Upper lobe of left lung (tissue), 6 donors: Measurements from ENCODE around the gene CSTPP1. TPM values are rescaled to one million over a fixed set of nuclear protein-coding genes. Genes with fewer than 3 reads are reported as not detected.
"Not testable (repeated sequence)": the region's sequence is repeated elsewhere in the genome, so short reads cannot be mapped to it uniquely, and the experiment has no call there.

Experiments
- ATAC-seq, 2 donors: fragments of 200-7000 bp; cut with Tn5 transposase; one replicate each; pipeline ENCODE4 v1.9.1; 2022; ENCODE audit warnings: mild to moderate bottlenecking in 2 of 2, moderate library complexity in 2 of 2; ENCODE audit not compliant: low FRiP score in 2 of 2
- DNase-seq, 2 donors: peaks; one replicate each; pipeline ENCODE4 v3.0.0-alpha.2; 2019 to 2020
- H3K27ac ChIP-seq, 4 donors: fragments of 200-600 bp; sonication (generic); one replicate each; pipeline ENCODE4 v1.5.1; 2016 to 2019
- H3K27me3 ChIP-seq, 4 donors: fragments of 200-600 bp; sonication (generic); one replicate each; pipeline ENCODE4 v1.5.1; 2017 to 2019
- H3K36me3 ChIP-seq, 4 donors: fragments of 200-600 bp; sonication (generic); one replicate each; pipeline ENCODE4 v1.5.1; 2016 to 2019
- H3K4me1 ChIP-seq, 4 donors: fragments of 200-600 bp; sonication (generic); one replicate each; pipeline ENCODE4 v1.5.1; 2018 to 2019
- H3K4me3 ChIP-seq, 4 donors: fragments of 200-600 bp; sonication (generic); one replicate each; pipeline ENCODE4 v1.5.1; 2017 to 2019; ENCODE audit warnings: mild to moderate bottlenecking in 2 of 4, moderate library complexity in 1 of 4
- H3K9me3 ChIP-seq, 4 donors: fragments of 200-600 bp; sonication (generic); one replicate each; pipeline ENCODE4 v1.5.1; 2018 to 2019
- CTCF ChIP-seq, 6 experiments: fragments of 450-650 bp in 4 of 6; fragments of 200-600 bp in 2 of 6; sonication (generic) in 2 of 6; IDR thresholded peaks; one replicate each; pipeline ENCODE4 v1.5.1; 2016 to 2019; ENCODE audit warnings: antibody characterized with exemption in 6 of 6
- EP300 ChIP-seq, 4 donors: sonication (generic); formaldehyde crosslinking; IDR thresholded peaks; one replicate each; pipeline ENCODE4 v1.5.1; 2017; ENCODE audit warnings: antibody characterized with exemption in 4 of 4, control low read depth in 2 of 4
- POLR2A ChIP-seq, 4 donors: fragments of 450-650 bp; IDR thresholded peaks; one replicate each; pipeline ENCODE4 v1.5.1; 2016 to 2017; ENCODE audit warnings: antibody characterized with exemption in 4 of 4, mild to moderate bottlenecking in 2 of 4
- POLR2AphosphoS5 ChIP-seq, 2 donors: sonication (generic); formaldehyde crosslinking; IDR thresholded peaks; one replicate each; pipeline ENCODE4 v1.5.1; 2017; ENCODE audit warnings: antibody characterized with exemption in 2 of 2
- WGBS, 2 donors: methylation state at CpG; one replicate each; pipeline ENCODE4 v1.1.5; 2017 to 2018; 5-methylcytosine and 5-hydroxymethylcytosine counted together
- total RNA-seq, 6 donors: library from RNA; depleted of rRNA in 4 of 6; stranded (reverse); fragments of >200 nt in 4 of 6; gene quantifications; one replicate each; pipeline versions ENCODE4 v1.1.0 to v1.2.1, GENCODE V29; 2016 to 2021
- donor health status: DM: no; HTN: no; CAD: no; lungs with moderate emphysema.
- donor health status: DM: no; HTN: yes; CAD: no; lungs with severe emphysema.

Gene CSTPP1
- total RNA-seq, 6 donors from 2014 or later, result 23.9 to 71.2 (median 47.2) TPM

GRCh38 chr11:46958777-46959176 is 22.2 kb downstream of the CSTPP1 start:
- no peak for DNase-seq

GRCh38 chr11:46961041-46961440 is 24.5 kb downstream of the CSTPP1 start:
- ATAC-seq, result no peak
- 96 to 100% methylated on average over 2 of the region's 2 CpGs for WGBS, 2 donors
- no peak overlapping the region for H3K4me3 ChIP-seq
- no peak overlapping the region for H3K27ac ChIP-seq
- no peak for TF ChIP-seq POLR2AphosphoS5 (IDR thresholded peaks at IDR 0.05)
- no peak for TF ChIP-seq POLR2A (IDR thresholded peaks at IDR 0.05)
- TF ChIP-seq EP300 (IDR thresholded peaks at IDR 0.05), result no peak
- TF ChIP-seq CTCF (IDR thresholded peaks at IDR 0.05), result no peak
- no peak for DNase-seq
- H3K27me3 ChIP-seq, result no peaks in the 10 kb centered on the region
- H3K9me3 ChIP-seq, result no peaks in the 10 kb centered on the region
- no peaks in the 10 kb centered on the region for H3K36me3 ChIP-seq
- no peaks in the 10 kb centered on the region for H3K4me1 ChIP-seq

More at GRCh38 chr11:46958777-46959176, 22.2 kb downstream of the CSTPP1 start:
- no peaks in the 10 kb centered on the region for H3K27me3 ChIP-seq
- no peak overlapping the region for H3K4me3 ChIP-seq
- no peak for ATAC-seq
- no peaks in the 10 kb centered on the region for H3K4me1 ChIP-seq
- no peak for TF ChIP-seq EP300 (IDR thresholded peaks at IDR 0.05)
- no peak for TF ChIP-seq POLR2A (IDR thresholded peaks at IDR 0.05)
- TF ChIP-seq CTCF (IDR thresholded peaks at IDR 0.05), result no peak
- 89 to 92% methylated on average over 1 of the region's 1 CpG for WGBS, 2 donors
- no peaks in the 10 kb centered on the region for H3K36me3 ChIP-seq
- H3K9me3 ChIP-seq, result no peaks in the 10 kb centered on the region
- no peak overlapping the region for H3K27ac ChIP-seq

- not testable (repeated sequence) for H3K36me3 ChIP-seq, H3K9me3 ChIP-seq, ATAC-seq, H3K27me3 ChIP-seq, H3K27ac ChIP-seq, H3K4me1 ChIP-seq, H3K4me3 ChIP-seq, DNase-seq
- WGBS, 2 donors, result 81 to 93% methylated on average over 3 of the region's 3 CpGs
Observed at GRCh38 chr11:46961886-46962285, 25.3 kb downstream of the CSTPP1 start.

DNA sequence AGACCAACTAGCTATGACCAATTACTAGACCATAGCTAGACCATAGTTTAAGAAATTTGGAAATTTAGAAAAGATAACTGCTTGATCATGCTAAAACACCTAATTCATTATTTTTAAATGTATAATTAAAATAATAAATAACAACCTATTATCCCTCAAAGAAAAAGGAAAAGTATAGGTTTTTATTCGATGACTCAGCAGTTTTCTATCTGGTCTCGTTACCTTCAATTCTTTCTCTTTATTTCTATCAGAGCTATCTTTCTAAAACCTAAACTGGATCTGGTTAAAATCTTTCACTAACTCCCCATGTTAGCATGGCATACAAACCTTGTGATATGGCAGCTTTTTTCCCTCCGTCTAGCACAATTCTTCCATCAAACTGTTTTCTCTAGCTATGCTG is 27.3 kb downstream of the CSTPP1 start:
- DNase-seq (no peak), ATAC-seq (no peak)
- Histone ChIP-seq H3K4me1 (no peaks in the 10 kb centered on the region), H3K27me3 (no peaks in the 10 kb centered on the region), H3K36me3 (no peaks in the 10 kb centered on the region), H3K4me3 (no peak overlapping the region), H3K27ac (no peak overlapping the region), H3K9me3 (no peaks in the 10 kb centered on the region)
- WGBS, 2 donors, result 94 to 99% methylated on average over 3 of the region's 3 CpGs
- TF ChIP-seq EP300 (IDR thresholded peaks at IDR 0.05) (no peak), POLR2AphosphoS5 (IDR thresholded peaks at IDR 0.05) (no peak), POLR2A (IDR thresholded peaks at IDR 0.05) (no peak), CTCF (IDR thresholded peaks at IDR 0.05) (no peak)

- H3K9me3 ChIP-seq, result no peaks in the 10 kb centered on the region
- H3K27me3 ChIP-seq, result no peaks in the 10 kb centered on the region
- DNase-seq (no peak), ATAC-seq (no peak)
- no peak overlapping the region for H3K27ac ChIP-seq
- TF ChIP-seq POLR2AphosphoS5 (IDR thresholded peaks at IDR 0.05) (no peak), EP300 (IDR thresholded peaks at IDR 0.05) (no peak), POLR2A (IDR thresholded peaks at IDR 0.05) (no peak), CTCF (IDR thresholded peaks at IDR 0.05) (no peak)
- no peak overlapping the region for H3K4me3 ChIP-seq
- 71 to 90% methylated on average over 2 of the region's 2 CpGs for WGBS, 2 donors
- H3K4me1 ChIP-seq, result no peaks in the 10 kb centered on the region
- no peaks in the 10 kb centered on the region for H3K36me3 ChIP-seq
Observed at GRCh38 chr11:46966773-46967172, 30.2 kb downstream of the CSTPP1 start.
